MM.1S (cell line): ENCODE data around the gene LGR4.

Source experiments
- EZH2 ChIP-seq: fragments of 300-600 bp; sonication (generic); optimal IDR thresholded peaks from 2 replicates; pipeline ENCODE3; 2017; ENCODE audit warnings: low read depth, mild to moderate bottlenecking, antibody characterized with exemption, low read length, mixed read lengths
- TF ChIP-seq, protein P1 (sequence below): fragments of 300-600 bp; sonication (generic); IDR thresholded peaks from 2 replicates; pipeline ENCODE4 v1.5.1; 2016; ENCODE audit warnings: antibody characterized with exemption, low read length, mixed read lengths

- TF ChIP-seq, protein P1, sequence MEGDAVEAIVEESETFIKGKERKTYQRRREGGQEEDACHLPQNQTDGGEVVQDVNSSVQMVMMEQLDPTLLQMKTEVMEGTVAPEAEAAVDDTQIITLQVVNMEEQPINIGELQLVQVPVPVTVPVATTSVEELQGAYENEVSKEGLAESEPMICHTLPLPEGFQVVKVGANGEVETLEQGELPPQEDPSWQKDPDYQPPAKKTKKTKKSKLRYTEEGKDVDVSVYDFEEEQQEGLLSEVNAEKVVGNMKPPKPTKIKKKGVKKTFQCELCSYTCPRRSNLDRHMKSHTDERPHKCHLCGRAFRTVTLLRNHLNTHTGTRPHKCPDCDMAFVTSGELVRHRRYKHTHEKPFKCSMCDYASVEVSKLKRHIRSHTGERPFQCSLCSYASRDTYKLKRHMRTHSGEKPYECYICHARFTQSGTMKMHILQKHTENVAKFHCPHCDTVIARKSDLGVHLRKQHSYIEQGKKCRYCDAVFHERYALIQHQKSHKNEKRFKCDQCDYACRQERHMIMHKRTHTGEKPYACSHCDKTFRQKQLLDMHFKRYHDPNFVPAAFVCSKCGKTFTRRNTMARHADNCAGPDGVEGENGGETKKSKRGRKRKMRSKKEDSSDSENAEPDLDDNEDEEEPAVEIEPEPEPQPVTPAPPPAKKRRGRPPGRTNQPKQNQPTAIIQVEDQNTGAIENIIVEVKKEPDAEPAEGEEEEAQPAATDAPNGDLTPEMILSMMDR: no peak
- no peak for TF ChIP-seq EZH2
Measured at GRCh38 chr11:27370374-27370773, 102.2 kb downstream of the LGR4 start.
